A549 (cell line): ENCODE results near the gene TOMM6. TPM values are rescaled to one million over a fixed set of nuclear protein-coding genes. Genes with fewer than 3 reads are reported as not detected.

Experiments used
- ATAC-seq, 2 experiments: fragments of 200-7000 bp in 1 of 2; fragments of >200 bp in 1 of 2; cut with Nextera tagmentation in 1 of 2; cut with Tn5 transposase in 1 of 2; 3 replicates each; pipeline versions ENCODE4 v1.8.0 to v1.9.1; 2018 to 2020; ENCODE audit warnings: mild to moderate bottlenecking in 1 of 2, moderate library complexity in 1 of 2
- CTCF ChIA-PET: fragments of 300-600 bp; sonication (Branson Sonifier 250); formaldehyde crosslinking; extraction: SDS; loops from one replicate; lab custom pipeline; 2021; ENCODE audit warnings: antibody characterized with exemption, inconsistent platforms; lab: Yijun Ruan, JAX
- POLR2A ChIA-PET: fragments of 350-600 bp; formaldehyde crosslinking; extraction: SDS; loops from one replicate; lab custom pipeline; 2021; ENCODE audit warnings: antibody characterized with exemption, inconsistent platforms; lab: Yijun Ruan, JAX
- DNase-seq, 2 experiments: peaks; one replicate each; pipeline versions ENCODE4 v3.0.0 to v3.0.0-alpha.2; 2011 to 2016; ENCODE audit warnings: low read depth in 1 of 2, low spot score in 1 of 2
- FAIRE-seq: peaks from 2 replicates; lab custom pipeline; 2011; peaks lifted over from hg19 to GRCh38; lab: Jason Lieb, UNC
- H3K27ac ChIP-seq, 2 experiments: fragments of >200 bp; sonication (Bioruptor Twin); formaldehyde crosslinking; 3 replicates each; pipeline ENCODE4 v1.5.1; 2016 to 2017
- H3K4me1 ChIP-seq: fragments of >200 bp; sonication (Bioruptor Twin); formaldehyde crosslinking; 3 replicates; pipeline ENCODE4 v1.6.1; 2016
- H3K4me2 ChIP-seq: fragments of >200 bp; sonication (Bioruptor Twin); formaldehyde crosslinking; 3 replicates; pipeline ENCODE4 v1.6.1; 2016
- H3K4me3 ChIP-seq: fragments of >200 bp; sonication (Bioruptor Twin); formaldehyde crosslinking; 3 replicates; pipeline ENCODE4 v1.5.1; 2016
- H3K9me3 ChIP-seq: fragments of >200 bp; sonication (Bioruptor Twin); formaldehyde crosslinking; 3 replicates; pipeline ENCODE4 v1.6.1; 2016
- BHLHE40 ChIP-seq: IDR thresholded peaks from 2 replicates; pipeline ENCODE4 v1.6.1; 2012; ENCODE audit warnings: low read depth, low read length, inconsistent platforms
- CHD4 ChIP-seq: fragments of 200-600 bp; sonication (generic); IDR thresholded peaks from 2 replicates; pipeline ENCODE4 v1.6.1; 2016; ENCODE audit warnings: antibody characterized with exemption, mild to moderate bottlenecking, borderline replicate concordance
- FOSB ChIP-seq: fragments of 250-450 bp; sonication (Bioruptor Pico); IDR thresholded peaks from 2 replicates; pipeline ENCODE4 v1.5.0; 2020; ENCODE audit warnings: mild to moderate bottlenecking, moderate library complexity
- FOSL2 ChIP-seq, 2 experiments: fragments of 450-650 bp in 1 of 2; fragments of >200 bp in 1 of 2; sonication (Bioruptor Twin) in 1 of 2; formaldehyde crosslinking; IDR thresholded peaks; 2 replicates each; pipeline versions ENCODE4 v1.5.0 to v1.6.1; 2016 to 2020; ENCODE audit warnings: mild to moderate bottlenecking in 1 of 2, moderate library complexity in 1 of 2
- HOXA7 ChIP-seq: fragments of 250-450 bp; sonication (Bioruptor Pico); IDR thresholded peaks from 2 replicates; pipeline ENCODE4 v1.5.0; 2020; ENCODE audit warnings: mild to moderate bottlenecking, moderate library complexity
- JUNB ChIP-seq: fragments of >200 bp; sonication (Bioruptor Twin); formaldehyde crosslinking; IDR thresholded peaks from 2 replicates; pipeline ENCODE4 v1.6.1; 2016
- MAFK ChIP-seq: fragments of 450-650 bp; IDR thresholded peaks from 2 replicates; pipeline ENCODE4 v1.6.1; 2014; ENCODE audit not compliant: partially characterized antibody
- MAZ ChIP-seq: fragments of 150-350 bp; IDR thresholded peaks from 2 replicates; pipeline ENCODE4 v1.6.1; 2014; ENCODE audit warnings: antibody characterized with exemption, low read depth, low read length, borderline replicate concordance
- MYC ChIP-seq: IDR thresholded peaks from 2 replicates; pipeline ENCODE4 v1.6.1; 2012; ENCODE audit warnings: mild to moderate bottlenecking, inconsistent platforms, low read length, improper control_type of control experiment, borderline replicate concordance
- PBX3 ChIP-seq: IDR thresholded peaks from 2 replicates; pipeline ENCODE4 v1.6.1; 2012
- PHF8 ChIP-seq: fragments of 200-600 bp; sonication (generic); IDR thresholded peaks from 2 replicates; pipeline ENCODE4 v1.6.1; 2016; ENCODE audit warnings: low read depth, mild to moderate bottlenecking, antibody characterized with exemption, moderate library complexity, borderline replicate concordance
- POLR2A ChIP-seq: IDR thresholded peaks from 2 replicates; pipeline ENCODE4 v1.6.1; 2012; ENCODE audit warnings: mild to moderate bottlenecking, low read length
- RAD21 ChIP-seq, 2 experiments: fragments of >200 bp in 1 of 2; sonication (Bioruptor Twin) in 1 of 2; formaldehyde crosslinking in 1 of 2; IDR thresholded peaks in 1 of 2; conservative IDR thresholded peaks in 1 of 2; 2 replicates in 1 of 2; 3 replicates in 1 of 2; pipeline ENCODE4 v1.6.1; 2012 to 2018; ENCODE audit warnings: inconsistent platforms in 1 of 2
- RARB ChIP-seq: fragments of 250-450 bp; sonication (Bioruptor Pico); IDR thresholded peaks from 2 replicates; pipeline ENCODE4 v1.8.0; 2021; ENCODE audit warnings: mild to moderate bottlenecking, moderate library complexity
- RFX5 ChIP-seq: fragments of 450-650 bp; IDR thresholded peaks from 2 replicates; pipeline ENCODE4 v1.7.1; 2014; ENCODE audit warnings: antibody characterized with exemption, mild to moderate bottlenecking, moderate library complexity
- RNF2 ChIP-seq: fragments of 200-600 bp; sonication (generic); IDR thresholded peaks from 2 replicates; pipeline ENCODE4 v1.6.1; 2016; ENCODE audit warnings: low read depth, mild to moderate bottlenecking, antibody characterized with exemption, moderate library complexity, borderline replicate concordance
- SMC3 ChIP-seq: fragments of >200 bp; sonication (Bioruptor Twin); formaldehyde crosslinking; IDR thresholded peaks from 3 replicates; pipeline ENCODE4 v1.6.1; 2018; ENCODE audit warnings: inconsistent platforms
- SREBF2 ChIP-seq: fragments of 450-650 bp; IDR thresholded peaks from 2 replicates; pipeline ENCODE4 v1.6.1; 2014; ENCODE audit warnings: mild to moderate bottlenecking, moderate library complexity
- ZSCAN20 ChIP-seq: fragments of 250-450 bp; sonication (Bioruptor Pico); IDR thresholded peaks from 2 replicates; pipeline ENCODE4 v1.8.0; 2022; ENCODE audit warnings: mild to moderate bottlenecking, moderate library complexity
- WGBS: methylation state at CpG from one replicate; pipeline ENCODE4 v1.1.6; 2017; ENCODE audit errors: missing lambda C conversion rate; 5-methylcytosine and 5-hydroxymethylcytosine counted together
- polyA plus RNA-seq, 4 experiments: library from polyadenylated mRNA; depleted of rRNA in 3 of 4; stranded (reverse); fragments of >200 nt; fragmentation: RNase III in 1 of 4; extraction: RNeasy Plus Mini Kit Qiagen cat#74134 plus additional on column Dnase treatment in 1 of 4; gene quantifications; 2 replicates in 3 of 4; 3 replicates in 1 of 4; pipeline ENCODE4 v1.2.3, GENCODE V29; 2011 to 2017
- TF ChIP-seq, protein P1 (sequence below): IDR thresholded peaks from 2 replicates; pipeline ENCODE4 v1.6.1; 2012
- TF ChIP-seq, protein P2 (sequence below): fragments of 250-450 bp; sonication (Bioruptor Pico); IDR thresholded peaks from 2 replicates; pipeline ENCODE4 v1.5.0; 2020; ENCODE audit warnings: low read depth, mild to moderate bottlenecking, moderate library complexity
- TF ChIP-seq, protein P3 (sequence below): fragments of >200 bp; sonication (Bioruptor Twin); formaldehyde crosslinking; IDR thresholded peaks from 3 replicates; pipeline ENCODE4 v1.5.1; 2016

The TOMM6 gene
- polyA plus RNA-seq, 2 of the 4 experiments (the other 2 are of a cell fraction), result 217 to 254 TPM

DNA sequence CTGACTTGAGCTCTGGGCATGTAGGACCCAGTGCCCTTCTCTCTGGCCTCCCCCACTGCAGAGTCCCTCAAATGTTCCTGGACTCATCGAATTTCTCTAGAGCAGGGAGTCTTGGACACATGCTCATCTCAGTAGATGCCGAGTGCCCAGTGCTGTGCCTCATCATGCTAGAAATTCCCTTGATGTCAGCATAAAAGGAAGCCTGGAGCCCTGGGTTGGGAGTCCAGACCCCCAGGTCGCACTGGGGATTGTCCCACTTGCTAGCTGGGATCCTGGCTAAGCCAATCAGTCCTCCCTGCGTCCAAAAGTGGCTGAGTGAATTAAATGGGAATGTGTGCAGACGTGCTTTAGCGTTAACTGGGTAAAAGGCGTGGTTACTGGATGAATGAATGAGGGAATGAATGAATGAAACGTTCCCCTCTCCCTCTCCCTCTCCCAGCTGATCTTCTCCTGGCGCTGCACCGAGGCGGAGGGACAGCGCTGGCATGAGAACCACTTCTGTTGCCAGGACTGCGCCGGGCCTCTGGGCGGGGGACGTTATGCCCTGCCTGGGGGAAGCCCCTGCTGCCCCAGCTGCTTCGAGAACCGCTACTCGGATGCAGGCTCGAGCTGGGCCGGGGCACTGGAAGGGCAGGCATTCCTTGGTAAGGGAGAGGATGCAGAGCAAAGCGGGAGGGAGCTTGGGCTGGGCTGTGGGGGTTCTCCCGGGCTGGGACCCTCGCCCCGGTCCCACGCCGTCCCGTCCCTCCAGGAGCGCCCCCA lies 1.6 kb upstream of the TOMM6 start:
- TF ChIP-seq SREBF2, result no peak
- no peak for TF ChIP-seq RFX5
- peak; percentile 56 for TF ChIP-seq MAFK
- TF ChIP-seq, all 56 proteins: peak for 1
- Histone ChIP-seq H3K4me3 (peak overlapping the region; percentile 65), H3K9me3 (no peaks in the 10 kb centered on the region), H3K27ac (peak overlapping the region; percentile 85 to 97), H3K4me2 (peak overlapping the region; percentile 85), H3K4me1 (peaks cover 23% of the 10 kb centered on the region)
- DNase-seq (no peak), ATAC-seq (peak; percentile 14 to 19; a peak in 4 of 6 replicates), FAIRE-seq (no peak)
- WGBS, result 43% methylated on average over 17 of the region's 29 CpGs
- ChIA-PET POLR2A (interaction anchor here (1.0 to 1.2 kb wide), 4 partner anchors 150 to 261 kb away, joined by 3 to 4 read pairs (median 3); no protein-coding TSS in a partner anchor), CTCF (interaction anchor here (0.7 to 8.9 kb wide), 36 partner anchors 8 to 420 kb away, joined by 3 to 111 read pairs (median 5); partner anchors contain the start of genes BYSL, MED20 and TAF8)

DNA sequence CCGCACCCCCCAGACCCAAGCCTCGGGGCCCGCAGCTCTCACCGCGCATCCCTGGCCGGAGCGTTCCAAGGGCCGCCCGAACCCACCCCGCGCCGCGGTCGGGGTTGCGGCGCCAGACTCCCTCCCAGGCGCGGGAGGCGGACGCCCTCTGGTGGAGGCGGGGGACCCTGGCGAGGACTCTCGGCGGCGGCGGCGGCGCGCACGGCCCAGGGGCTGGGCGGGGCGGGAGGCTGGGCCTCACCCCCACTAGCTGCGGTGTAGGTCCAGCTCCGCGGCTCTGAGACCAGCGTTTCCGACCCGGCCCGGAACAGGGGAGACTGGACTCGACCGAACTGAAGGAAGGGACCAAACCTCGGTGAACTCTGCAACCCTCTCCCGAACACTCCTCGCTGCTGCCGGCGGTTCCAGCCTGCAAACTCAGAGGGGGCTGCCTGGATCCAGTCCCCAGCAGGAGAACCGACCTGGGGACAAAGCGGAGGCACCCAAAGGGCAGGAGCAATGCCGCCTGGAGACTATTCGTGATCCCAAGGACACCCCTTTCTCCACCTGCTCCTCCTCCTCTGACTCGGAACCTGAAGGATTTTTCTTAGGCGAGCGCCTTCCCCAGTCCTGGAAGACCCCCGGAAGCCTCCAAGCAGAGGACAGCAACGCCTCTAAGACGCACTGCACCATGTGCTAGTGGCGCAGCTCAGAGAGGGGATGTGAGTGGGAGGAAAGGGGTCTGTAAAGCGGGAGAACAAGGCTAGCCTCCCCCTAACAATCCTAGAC lies 859 bp upstream of the TOMM6 start:
- H3K4me2 ChIP-seq, result peak overlapping the region; percentile 85
- WGBS, result 0% methylated on average over 6 of the region's 58 CpGs
- peak; percentile 69 to 72 for DNase-seq
- H3K9me3 ChIP-seq, result no peaks in the 10 kb centered on the region
- H3K27ac ChIP-seq, result peak overlapping the region; percentile 85 to 97
- H3K4me3 ChIP-seq, result peak overlapping the region; percentile 65
- ChIA-PET CTCF (interaction anchor here (0.6 to 8.9 kb wide), 44 partner anchors 8 to 421 kb away, joined by 3 to 111 read pairs (median 5); partner anchors contain the start of genes BYSL, MED20 and TAF8), POLR2A (interaction anchor here (0.6 to 2.0 kb wide), 10 partner anchors 23 to 264 kb away, joined by 3 to 18 read pairs (median 3); partner anchors contain the start of genes BYSL, MED20 and TAF8)
- no peak for TF ChIP-seq RNF2
- TF ChIP-seq, protein P1, sequence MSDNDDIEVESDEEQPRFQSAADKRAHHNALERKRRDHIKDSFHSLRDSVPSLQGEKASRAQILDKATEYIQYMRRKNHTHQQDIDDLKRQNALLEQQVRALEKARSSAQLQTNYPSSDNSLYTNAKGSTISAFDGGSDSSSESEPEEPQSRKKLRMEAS, result no peak
- TF ChIP-seq SMC3, result peak; percentile 59; the same call in 2 of the 3 replicates
- no peak for TF ChIP-seq PHF8
- TF ChIP-seq JUNB, result no peak
- TF ChIP-seq POLR2A, result peak; percentile 52
- TF ChIP-seq FOSB (CRISPR knock-in tag), result no peak
- no peak for TF ChIP-seq BHLHE40
- TF ChIP-seq ZSCAN20 (CRISPR knock-in tag), result no peak
- TF ChIP-seq PBX3, result no peak
- TF ChIP-seq MAZ, result no peak
- TF ChIP-seq RARB (CRISPR knock-in tag), result no peak
- TF ChIP-seq, protein P2, sequence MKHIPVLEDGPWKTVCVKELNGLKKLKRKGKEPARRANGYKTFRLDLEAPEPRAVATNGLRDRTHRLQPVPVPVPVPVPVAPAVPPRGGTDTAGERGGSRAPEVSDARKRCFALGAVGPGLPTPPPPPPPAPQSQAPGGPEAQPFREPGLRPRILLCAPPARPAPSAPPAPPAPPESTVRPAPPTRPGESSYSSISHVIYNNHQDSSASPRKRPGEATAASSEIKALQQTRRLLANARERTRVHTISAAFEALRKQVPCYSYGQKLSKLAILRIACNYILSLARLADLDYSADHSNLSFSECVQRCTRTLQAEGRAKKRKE (CRISPR knock-in tag), result no peak
- no peak for TF ChIP-seq MAFK
- no peak for TF ChIP-seq FOSL2 (IDR thresholded peaks at IDR 0.05)
- TF ChIP-seq FOSL2 (CRISPR knock-in tag; IDR thresholded peaks at IDR 0.05), result no peak
- TF ChIP-seq HOXA7 (CRISPR knock-in tag), result no peak
- no peak for TF ChIP-seq MYC
- no peak for TF ChIP-seq RFX5
- TF ChIP-seq, protein P3, sequence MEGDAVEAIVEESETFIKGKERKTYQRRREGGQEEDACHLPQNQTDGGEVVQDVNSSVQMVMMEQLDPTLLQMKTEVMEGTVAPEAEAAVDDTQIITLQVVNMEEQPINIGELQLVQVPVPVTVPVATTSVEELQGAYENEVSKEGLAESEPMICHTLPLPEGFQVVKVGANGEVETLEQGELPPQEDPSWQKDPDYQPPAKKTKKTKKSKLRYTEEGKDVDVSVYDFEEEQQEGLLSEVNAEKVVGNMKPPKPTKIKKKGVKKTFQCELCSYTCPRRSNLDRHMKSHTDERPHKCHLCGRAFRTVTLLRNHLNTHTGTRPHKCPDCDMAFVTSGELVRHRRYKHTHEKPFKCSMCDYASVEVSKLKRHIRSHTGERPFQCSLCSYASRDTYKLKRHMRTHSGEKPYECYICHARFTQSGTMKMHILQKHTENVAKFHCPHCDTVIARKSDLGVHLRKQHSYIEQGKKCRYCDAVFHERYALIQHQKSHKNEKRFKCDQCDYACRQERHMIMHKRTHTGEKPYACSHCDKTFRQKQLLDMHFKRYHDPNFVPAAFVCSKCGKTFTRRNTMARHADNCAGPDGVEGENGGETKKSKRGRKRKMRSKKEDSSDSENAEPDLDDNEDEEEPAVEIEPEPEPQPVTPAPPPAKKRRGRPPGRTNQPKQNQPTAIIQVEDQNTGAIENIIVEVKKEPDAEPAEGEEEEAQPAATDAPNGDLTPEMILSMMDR, result peak; percentile 54
- TF ChIP-seq CHD4, result no peak
- peak; percentile 49 to 59 for TF ChIP-seq RAD21 (conservative IDR thresholded peaks at IDR 0.05 in 1 of 2, IDR thresholded peaks at IDR 0.05 in 1 of 2)
- no peak for FAIRE-seq
- H3K4me1 ChIP-seq, result peaks cover 15% of the 10 kb centered on the region
- peak; percentile 86 to 91 for ATAC-seq
